GM18907 (cell line): ENCODE results near the gene PRDM15.

ENCODE experiments used
- ATAC-seq: cut with Tn5 transposase; IDR thresholded peaks from one replicate; pipeline ENCODE4 v1.9.1; 2021; ENCODE audit warnings: mild to moderate bottlenecking, moderate library complexity; ENCODE audit not compliant: unreplicated experiment

PRDM15 gene

DNA sequence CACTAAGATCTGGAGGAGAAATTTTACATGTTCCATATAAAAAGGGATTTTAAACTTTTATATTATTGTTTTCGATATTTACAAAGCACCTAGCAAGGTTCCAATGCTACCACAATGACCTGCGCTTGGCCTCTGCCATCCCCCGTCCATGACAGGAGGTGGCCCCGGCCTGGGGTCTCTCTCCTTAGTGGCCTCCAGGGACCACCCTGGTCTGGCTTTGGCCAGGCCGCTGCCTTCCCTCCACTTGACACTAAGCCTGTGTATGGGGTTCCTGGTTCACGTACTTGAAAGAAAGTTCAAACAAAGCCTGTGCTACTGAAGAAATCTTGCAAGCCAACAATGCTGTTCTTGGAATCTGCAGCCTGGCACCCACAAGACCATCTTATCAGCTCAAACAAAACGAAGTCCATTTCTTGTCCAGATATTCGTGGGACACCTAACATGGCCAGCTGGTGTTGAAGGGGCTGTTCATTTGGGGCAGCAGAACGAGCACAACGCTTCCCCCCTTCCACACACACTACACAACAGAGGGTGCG is 12.8 kb downstream of the PRDM15 start:
- ATAC-seq = no peak

- ATAC-seq = no peak
These were observed 14.0 kb downstream of the PRDM15 start for GRCh38 chr21:41865002-41865777.

DNA sequence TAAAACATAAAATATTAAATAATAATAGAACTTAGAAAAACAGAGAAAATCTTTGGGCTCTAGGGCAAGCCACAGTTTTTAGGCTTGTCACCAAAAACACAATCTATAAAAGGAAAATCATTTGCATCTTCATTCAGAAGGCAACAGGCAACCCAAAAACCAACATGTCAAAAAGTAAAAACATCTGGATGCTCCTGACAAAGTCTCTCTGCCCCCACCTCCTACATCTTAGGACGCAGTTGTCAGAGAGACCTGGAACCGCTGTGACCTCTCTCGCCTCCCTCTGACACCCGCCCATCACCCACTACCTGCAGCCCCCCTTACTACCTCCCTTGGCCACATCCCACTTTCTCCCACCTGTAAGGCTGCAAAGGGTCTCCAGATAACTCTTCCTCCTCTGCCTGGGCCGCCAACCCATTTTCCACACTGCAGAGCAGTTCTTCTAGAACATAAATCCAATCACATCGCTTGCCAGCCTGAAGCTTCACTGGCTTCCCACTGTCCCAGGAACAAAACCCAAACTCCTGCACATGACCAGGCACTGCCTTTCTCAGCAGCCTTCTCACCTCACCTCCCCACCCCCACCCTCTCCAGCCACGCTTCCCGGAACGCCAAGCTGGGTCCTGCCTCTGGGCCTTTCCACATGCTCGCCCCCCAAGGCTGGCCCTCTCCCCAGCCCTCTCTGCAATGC is 14.7 kb downstream of the PRDM15 start:
- no peak for ATAC-seq

DNA sequence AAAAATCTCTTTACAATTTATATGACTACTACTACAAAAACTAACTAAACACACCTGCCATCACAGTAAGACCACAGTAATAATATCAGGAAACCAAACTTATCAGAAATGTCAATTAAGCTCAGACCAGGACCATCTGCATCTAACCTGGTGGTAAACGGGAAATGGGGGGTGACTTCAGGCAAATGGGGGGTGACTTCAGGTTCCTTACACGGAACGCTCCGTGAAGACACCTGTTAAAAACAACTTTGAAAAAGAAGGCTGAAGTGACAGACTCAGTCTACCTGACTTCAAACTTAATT is 15.8 kb downstream of the PRDM15 start:
- ATAC-seq = no peak

DNA sequence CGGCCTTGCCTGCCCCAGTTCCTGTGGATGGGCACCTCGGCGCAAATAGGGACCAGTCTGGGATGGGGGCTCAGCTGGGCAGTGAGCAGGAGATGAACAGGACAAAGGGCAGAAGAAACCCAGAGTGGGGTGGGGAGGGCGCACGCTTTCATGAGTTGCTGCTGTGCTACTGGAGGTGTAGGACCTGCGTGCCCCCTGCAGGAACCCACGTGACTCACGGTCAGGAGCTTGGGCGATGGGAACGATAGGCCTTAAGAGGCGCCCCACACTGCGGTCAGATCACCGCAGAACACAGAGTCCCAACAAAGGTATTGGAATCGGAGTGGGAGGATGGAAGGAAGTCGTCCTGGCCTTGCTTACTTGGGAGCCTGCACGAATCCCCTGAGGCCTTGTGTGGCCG is 17.2 kb downstream of the PRDM15 start:
- no peak for ATAC-seq

- ATAC-seq = no peak
These were observed 17.9 kb downstream of the PRDM15 start for GRCh38 chr21:41861255-41861654.

DNA sequence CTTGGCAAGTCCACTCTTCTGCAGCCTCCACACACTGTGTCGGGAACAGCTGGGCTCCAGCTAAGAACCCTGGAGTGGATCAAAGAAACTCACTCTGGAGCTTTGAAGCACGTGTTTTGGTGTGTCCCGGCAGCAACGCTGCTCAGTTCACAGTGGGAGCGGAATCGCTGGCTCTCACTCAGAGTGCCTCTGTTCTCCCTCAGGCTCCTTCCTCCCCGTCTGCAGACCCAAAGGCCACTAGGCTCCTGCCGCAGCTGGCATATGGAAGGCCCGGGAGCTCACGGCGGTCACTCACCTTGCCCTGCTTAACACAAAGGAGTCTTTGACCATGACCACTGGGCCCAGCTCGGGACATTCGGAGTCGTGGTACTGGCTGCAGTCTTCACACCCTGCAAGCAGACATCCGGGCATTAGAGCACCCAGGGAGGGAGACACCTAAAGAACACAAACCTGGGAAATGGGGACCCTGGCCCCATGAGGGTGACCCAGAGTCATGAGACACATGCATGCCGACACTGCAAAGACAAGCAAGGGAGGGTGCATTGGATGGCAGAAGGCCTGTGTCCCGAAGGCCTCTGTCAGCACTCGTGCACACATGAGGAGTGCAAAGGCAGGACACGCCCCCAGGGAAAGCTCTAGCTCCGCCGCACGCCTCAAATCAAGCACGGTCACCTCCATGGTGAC is 19.7 kb downstream of the PRDM15 start:
- ATAC-seq = no peak

DNA sequence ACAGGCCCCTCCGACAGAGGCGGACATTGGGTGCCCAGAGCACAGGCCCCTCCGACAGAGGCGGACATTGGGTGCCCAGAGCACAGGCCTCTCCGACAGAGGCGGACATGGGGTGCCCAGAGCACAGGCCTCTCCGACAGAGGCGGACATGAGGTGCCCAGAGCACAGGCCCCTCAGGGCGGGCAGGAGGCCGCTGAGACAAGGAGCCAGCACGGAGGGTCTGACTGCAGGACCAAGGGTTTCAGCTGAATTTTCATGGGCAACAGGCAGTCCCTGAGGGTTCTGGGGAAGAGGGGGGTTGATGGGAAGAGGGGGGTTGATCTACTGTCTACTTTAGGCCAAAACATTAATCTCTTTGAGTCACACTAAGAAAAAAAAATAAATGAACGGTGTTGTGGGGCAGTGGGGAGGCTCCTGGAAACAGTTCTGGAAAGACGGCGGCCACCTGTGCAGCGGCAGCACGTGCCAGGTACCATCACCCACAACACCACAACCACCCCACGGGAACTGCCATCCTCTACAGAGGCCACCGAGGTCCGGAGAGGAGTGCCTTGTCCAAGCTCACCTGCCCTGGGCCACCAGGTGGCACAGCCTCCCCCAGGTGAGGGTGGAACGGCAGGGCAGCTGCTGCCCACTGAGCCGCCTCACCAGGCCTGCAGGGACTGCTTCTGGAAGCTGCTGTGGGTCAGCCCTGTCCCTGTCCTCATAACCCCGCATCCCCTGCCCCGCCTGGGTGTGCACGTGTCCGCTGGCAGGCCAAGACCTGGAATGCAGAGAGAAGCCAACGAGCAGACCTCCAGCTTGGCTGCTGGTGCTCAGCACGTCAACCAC is 20.5 kb downstream of the PRDM15 start:
- ATAC-seq = no peak

DNA sequence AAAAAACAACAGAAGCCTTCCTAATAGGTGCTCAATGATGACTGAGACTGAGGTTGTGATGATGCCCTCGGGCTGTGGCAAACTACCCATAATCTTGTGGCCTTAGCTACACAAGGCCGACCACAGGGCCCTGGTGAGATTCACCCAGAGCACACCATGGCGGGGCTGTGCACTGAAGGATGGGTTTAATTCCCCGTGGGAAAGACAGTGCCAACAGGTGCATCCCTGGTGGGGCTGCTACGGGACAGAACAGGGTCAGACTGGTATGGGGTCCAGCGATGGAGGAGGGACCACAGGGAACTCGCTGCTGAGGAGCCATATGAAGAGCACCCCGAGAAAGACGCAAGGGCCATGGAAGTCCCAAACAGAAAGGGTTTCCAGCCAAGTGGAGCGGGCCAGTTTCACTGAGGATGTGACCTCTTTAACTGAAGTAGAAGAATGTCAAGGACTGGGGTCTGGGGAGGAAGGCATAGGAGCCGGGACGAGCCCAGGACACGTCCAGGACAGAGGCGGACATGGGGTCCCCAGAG is 21.3 kb downstream of the PRDM15 start:
- ATAC-seq = no peak

DNA sequence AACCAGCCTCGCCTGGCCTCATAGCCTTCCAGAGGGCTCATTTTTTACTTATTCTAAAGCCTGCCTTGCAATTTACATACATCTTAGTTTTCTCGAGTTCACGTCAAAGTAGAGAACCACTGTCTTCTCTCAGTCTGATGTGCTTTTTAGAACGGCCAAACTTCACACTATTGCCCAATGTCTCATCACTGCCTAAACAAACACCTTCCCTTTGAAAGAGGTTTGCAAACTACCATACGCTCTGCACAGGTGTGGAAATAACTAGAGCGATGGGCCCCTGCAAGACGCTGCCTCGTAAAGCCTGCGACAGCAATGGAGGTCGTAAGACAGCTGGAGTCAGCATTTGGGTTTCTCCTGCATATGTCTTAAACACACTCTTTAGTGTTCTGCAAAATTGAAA is 22.6 kb downstream of the PRDM15 start:
- ATAC-seq = no peak

DNA sequence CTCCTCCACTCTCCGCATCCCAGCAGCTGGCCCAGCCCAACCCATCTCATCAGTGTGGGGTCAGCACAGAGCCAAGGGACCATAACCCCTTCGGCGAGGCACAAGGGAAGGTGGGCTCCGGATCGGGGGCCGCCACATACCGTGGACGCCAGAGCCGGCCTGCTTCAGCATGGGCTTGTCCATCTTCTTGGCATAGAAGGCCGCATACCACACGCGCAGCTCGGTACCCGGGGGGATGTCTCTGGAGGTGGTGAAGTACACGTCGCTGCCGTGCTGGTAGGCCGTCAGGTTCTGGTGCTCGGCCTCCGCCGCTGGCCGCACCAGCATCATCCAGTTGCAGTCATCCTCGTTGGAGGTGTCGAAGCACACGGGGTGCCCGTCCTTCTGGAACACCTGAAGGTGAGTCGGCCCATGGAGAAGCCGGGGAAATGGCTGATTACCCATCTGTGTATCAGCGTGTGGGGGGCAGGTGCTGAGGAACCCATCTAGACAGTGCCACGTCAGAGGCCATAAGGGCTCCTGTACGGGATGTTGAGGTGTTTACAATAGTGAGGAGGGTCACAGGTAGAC is 24.6 kb downstream of the PRDM15 start:
- ATAC-seq = no peak

GRCh38 chr21:41852929-41853320 is 26.2 kb downstream of the PRDM15 start:
- ATAC-seq = no peak

GRCh38 chr21:41852151-41852928 is 26.8 kb downstream of the PRDM15 start:
- no peak for ATAC-seq

DNA sequence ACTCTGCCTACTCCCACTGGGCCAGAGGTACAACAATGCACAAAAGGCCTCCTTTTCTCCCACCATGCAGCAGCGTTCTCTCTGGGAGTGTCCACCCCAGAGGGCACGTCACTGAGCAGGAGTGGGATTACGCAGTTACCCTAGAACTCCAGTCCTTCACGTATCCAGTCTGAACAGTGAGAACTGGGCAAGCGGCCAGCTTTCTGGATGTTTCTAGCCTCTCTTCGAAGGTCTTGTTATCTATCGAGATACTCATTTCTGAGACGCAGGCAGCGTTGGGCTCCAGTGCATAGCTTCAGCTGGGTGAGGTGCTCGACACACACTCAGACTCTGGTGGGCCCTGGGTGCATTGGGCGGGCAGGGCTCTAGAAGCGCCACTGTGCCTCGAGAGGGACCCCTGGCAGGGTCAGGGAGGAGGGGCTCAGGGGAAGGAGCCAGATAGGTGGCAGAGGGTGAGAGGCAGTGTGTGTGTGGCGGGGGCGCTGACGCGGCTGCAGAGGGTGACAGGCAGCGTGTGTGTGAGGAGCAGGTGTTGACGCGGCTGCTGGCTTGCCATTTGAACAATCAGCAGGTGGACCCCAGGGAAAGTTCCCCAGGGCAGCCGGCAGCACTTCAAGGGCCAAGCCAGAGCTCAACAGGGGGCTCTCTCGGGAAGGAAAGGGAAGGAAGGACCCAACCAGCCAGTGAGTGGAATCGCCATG is 27.9 kb downstream of the PRDM15 start:
- no peak for ATAC-seq

DNA sequence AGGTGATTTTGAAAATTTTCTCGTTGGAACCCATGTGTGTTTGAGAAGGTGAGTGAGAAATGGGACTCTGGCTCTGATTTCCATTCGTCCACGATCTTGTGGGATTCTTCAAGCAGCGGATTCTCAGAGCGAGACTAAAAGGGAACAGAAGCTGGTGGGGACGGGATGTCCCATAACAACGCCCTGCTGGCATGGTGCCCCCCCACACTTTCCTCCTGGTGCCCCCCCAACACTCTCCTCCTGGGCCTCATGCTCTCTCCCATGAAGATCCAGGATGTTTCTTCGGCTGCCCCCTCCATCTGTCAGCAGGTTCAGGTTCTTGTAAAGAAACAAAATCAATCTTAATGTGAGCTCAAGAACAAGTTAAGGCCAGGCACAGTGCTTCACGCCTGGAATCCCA is 29.1 kb downstream of the PRDM15 start:
- no peak for ATAC-seq

DNA sequence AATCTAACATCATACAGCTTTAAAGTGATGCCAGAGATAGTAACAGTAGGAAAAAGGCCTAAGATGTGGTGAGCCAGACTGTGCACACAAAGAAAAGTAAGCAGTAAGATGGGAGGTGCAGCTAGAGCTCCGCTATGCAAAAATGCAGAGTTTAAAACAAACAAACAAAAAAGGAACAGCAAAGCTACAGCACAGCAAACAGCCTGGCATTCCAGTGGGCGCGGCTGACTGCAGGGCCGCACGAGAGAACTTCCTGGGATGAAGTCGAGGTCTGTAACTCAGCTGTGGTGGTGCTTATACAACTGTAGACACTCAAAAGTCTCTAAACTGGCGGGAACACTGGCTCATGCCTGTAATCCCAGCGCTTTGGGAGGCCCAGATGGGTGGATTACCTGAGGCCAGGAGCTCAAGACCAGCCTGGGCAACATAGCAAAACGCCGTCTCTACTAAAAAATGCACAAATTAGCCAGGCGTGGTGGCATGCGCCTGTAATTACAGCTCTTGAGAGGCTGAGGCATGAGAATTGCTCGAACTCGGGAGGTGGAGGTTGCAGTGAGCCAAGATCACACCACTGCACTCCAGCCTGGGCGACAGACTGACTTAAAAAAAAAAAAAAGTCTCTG is 30.1 kb downstream of the PRDM15 start:
- no peak for ATAC-seq

GRCh38 chr21:41848533-41848932 is 30.6 kb downstream of the PRDM15 start:
- no peak for ATAC-seq

DNA sequence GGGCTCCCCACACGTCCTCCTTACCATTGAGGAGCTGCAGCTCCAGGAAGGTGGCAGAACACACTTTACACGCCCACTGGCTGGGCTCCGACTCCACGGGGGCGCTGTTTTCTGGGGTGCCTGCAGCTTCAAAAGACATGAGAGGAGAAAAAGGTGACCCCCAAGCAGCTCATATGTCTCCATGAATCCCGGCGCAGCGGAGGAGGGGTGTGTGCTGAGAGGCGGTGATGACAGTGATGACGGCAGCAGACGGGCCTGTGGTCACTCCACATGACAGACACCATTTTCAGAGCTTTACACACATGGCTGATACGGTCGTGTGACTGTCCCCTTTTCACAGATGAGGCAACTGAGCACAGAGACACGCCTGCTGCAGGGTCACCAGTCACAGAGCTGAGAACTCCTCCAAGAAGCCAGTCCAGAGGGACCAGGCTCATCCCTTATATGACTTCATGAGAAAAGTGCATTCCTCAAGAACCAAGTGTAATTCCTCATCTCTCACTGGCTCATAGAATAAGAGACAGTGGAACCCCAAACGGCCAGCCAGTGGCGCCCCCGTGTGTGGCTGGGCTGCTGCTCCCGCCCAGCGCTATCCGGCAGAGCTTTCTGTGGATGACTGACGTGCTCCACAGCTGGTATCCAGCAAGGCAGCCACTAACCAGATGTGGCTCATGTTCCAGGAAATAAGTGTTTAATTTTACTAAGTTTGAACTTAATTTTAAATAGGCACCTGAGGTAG is 31.9 kb downstream of the PRDM15 start:
- ATAC-seq = no peak
